ENCODE measurements around the gene SKA3.

GRCh38 chr13:21176982-21177284 lies 581 bp upstream of the SKA3 start:
- TF ChIP-seq CTCF (IDR thresholded peaks at IDR 0.05; ENCODE audit: low read length) (no peak), EZH2 (optimal IDR thresholded peaks at IDR 0.05; ENCODE audit: low read depth, low read length) (no peak)
